ENCODE results near the gene PCNT.

DNA sequence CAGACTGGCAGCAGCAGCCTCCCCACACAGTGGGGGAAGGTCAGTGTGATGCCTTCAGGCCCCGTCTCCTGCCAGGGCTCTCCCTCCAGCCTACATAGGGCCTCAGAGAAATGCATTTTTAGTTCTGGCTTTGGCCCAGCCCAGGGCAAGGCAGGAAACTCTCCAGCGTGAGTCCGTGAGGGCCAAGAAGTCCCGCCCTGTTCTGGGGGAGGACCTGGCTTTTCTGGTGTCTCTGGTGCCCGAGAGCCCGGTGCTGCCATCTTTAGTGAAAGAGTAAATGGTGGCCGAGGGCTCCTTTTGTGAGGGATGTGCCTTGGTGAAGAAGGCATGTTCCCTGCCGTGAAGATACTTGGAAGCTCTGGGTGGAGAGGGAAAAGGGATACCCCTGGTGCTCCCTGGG lies 120.0 kb downstream of the PCNT start:
- TF ChIP-seq FOXA1 (IDR thresholded peaks at IDR 0.05) (no peak), LEF1 (IDR thresholded peaks at IDR 0.05; ENCODE audit: borderline replicate concordance) (no peak), SUZ12 (IDR thresholded peaks at IDR 0.05) (no peak), SP1 (IDR thresholded peaks at IDR 0.05) (no peak), L3MBTL2 (conservative IDR thresholded peaks at IDR 0.05) (no peak), BHLHE40 (IDR thresholded peaks at IDR 0.05; ENCODE audit: borderline replicate concordance) (no peak), FOXM1 (IDR thresholded peaks at IDR 0.05; ENCODE audit: borderline replicate concordance) (no peak), TARDBP (IDR thresholded peaks at IDR 0.05) (no peak)
- TF ChIP-seq, protein P1, sequence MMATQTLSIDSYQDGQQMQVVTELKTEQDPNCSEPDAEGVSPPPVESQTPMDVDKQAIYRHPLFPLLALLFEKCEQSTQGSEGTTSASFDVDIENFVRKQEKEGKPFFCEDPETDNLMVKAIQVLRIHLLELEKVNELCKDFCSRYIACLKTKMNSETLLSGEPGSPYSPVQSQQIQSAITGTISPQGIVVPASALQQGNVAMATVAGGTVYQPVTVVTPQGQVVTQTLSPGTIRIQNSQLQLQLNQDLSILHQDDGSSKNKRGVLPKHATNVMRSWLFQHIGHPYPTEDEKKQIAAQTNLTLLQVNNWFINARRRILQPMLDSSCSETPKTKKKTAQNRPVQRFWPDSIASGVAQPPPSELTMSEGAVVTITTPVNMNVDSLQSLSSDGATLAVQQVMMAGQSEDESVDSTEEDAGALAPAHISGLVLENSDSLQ (IDR thresholded peaks at IDR 0.05): no peak
